K562 (cell line): Measurements from ENCODE around the gene LRRFIP2. TPM values are rescaled to one million over a fixed set of nuclear protein-coding genes. Genes with fewer than 3 reads are reported as not detected.

Source experiments
- ATAC-seq: fragments of 200-7000 bp; cut with Tn5 transposase; 3 replicates; pipeline ENCODE4 v1.9.1; 2020; ENCODE audit warnings: moderate library complexity
- BruUV-seq: library from RNA; stranded (reverse); fragments of 400-500 nt; replicated peaks from 2 replicates; lab custom pipeline; 2021; lab: Mats Ljungman, UMichigan
- CTCF ChIA-PET: fragments of 300-600 bp; formaldehyde crosslinking; extraction: SDS; loops from one replicate; lab custom pipeline; 2021; ENCODE audit warnings: low intra/inter-chr PET ratio; lab: Yijun Ruan, JAX
- POLR2A ChIA-PET: fragments of 300-600, 350-650 bp; sonication (Branson Sonifier 250); formaldehyde crosslinking; extraction: SDS; loops from one replicate; lab custom pipeline; 2021; ENCODE audit warnings: antibody characterized with exemption, inconsistent platforms; lab: Yijun Ruan, JAX
- DNase-seq, 4 experiments: peaks; one replicate each; pipeline versions ENCODE4 v3.0.0 to v3.0.0-alpha.2; 2011 to 2018; ENCODE audit warnings: low spot score in 3 of 4, mixed read lengths in 3 of 4; ENCODE audit errors: extremely low read depth in 1 of 4
- FAIRE-seq: peaks from 2 replicates; lab custom pipeline; 2011; peaks lifted over from hg19 to GRCh38; lab: Jason Lieb, UNC
- H2AFZ ChIP-seq: 2 replicates; pipeline ENCODE4 v1.6.0; 2011; ENCODE audit warnings: low read depth, low read length, control low read depth, inconsistent platforms
- H3K27ac ChIP-seq: fragments of 200-600 bp; 3 replicates; pipeline ENCODE4 v1.8.0; 2011; ENCODE audit warnings: low read depth, mild to moderate bottlenecking, control low read depth, inconsistent platforms, low read length, moderate library complexity, mixed read lengths; ENCODE audit errors: extremely low read depth
- H3K27me3 ChIP-seq, 2 experiments: fragments of 300-600 bp in 1 of 2; 2 replicates in 1 of 2; 3 replicates in 1 of 2; pipeline versions ENCODE4 v1.6.0 to v1.8.0; 2011; ENCODE audit warnings: inconsistent platforms in 2 of 2, low read length in 2 of 2, mild to moderate bottlenecking in 1 of 2, mixed read lengths in 1 of 2, moderate library complexity in 1 of 2; ENCODE audit not compliant: control insufficient read depth in 2 of 2, insufficient read depth in 2 of 2
- H3K36me3 ChIP-seq: fragments of 300-600 bp; 3 replicates; pipeline ENCODE4 v1.8.0; 2011; ENCODE audit warnings: mild to moderate bottlenecking, low read length, inconsistent platforms; ENCODE audit not compliant: control insufficient read depth, insufficient read depth
- H3K4me1 ChIP-seq, 2 experiments: fragments of 200-600 bp in 1 of 2; replicated peaks in 1 of 2; 2 replicates in 1 of 2; 3 replicates in 1 of 2; pipeline versions ENCODE4 v1.5.1 to v1.8.0; 2011; ENCODE audit warnings: inconsistent platforms in 2 of 2, low read length in 2 of 2, mild to moderate bottlenecking in 1 of 2, mixed read lengths in 1 of 2, moderate library complexity in 1 of 2; ENCODE audit not compliant: control insufficient read depth in 2 of 2, insufficient read depth in 2 of 2
- H3K4me2 ChIP-seq: 2 replicates; pipeline ENCODE4 v1.6.1; 2011; ENCODE audit warnings: low read length, control low read depth, inconsistent platforms, mixed read lengths; ENCODE audit not compliant: insufficient read depth
- H3K4me3 ChIP-seq: fragments of 200-600 bp; sonication (generic), shearing (Covaris generic); 2 replicates; pipeline ENCODE4 v1.5.1; 2016; ENCODE audit warnings: control low read depth, inconsistent platforms
- H3K79me2 ChIP-seq: fragments of 200-600 bp; 3 replicates; pipeline ENCODE4 v1.8.0; 2011; ENCODE audit warnings: low read length, inconsistent platforms; ENCODE audit not compliant: control insufficient read depth, insufficient read depth
- H3K9ac ChIP-seq, 2 experiments: 2 replicates each; pipeline versions ENCODE4 v1.6.0 to v1.6.1; 2011; ENCODE audit warnings: low read depth in 2 of 2, low read length in 2 of 2, control low read depth in 1 of 2, inconsistent platforms in 1 of 2, mild to moderate bottlenecking in 1 of 2, mixed read lengths in 1 of 2; ENCODE audit not compliant: insufficient read depth in 1 of 2
- H3K9me1 ChIP-seq: one replicate; pipeline ENCODE4 v1.6.0; 2011; ENCODE audit warnings: inconsistent platforms, mild to moderate bottlenecking, low read length, moderate library complexity; ENCODE audit not compliant: control insufficient read depth, insufficient read depth
- H3K9me3 ChIP-seq: replicated peaks from 2 replicates; pipeline ENCODE4 v1.5.1; 2011; ENCODE audit warnings: low read depth, low read length, inconsistent platforms; ENCODE audit not compliant: control insufficient read depth, insufficient read depth
- H4K20me1 ChIP-seq: replicated peaks from 2 replicates; pipeline ENCODE4 v1.6.1; 2011; ENCODE audit warnings: low read length, inconsistent platforms, mixed read lengths; ENCODE audit not compliant: control insufficient read depth, insufficient read depth
- FOXA3 ChIP-seq, 2 experiments: fragments of 450-650 bp in 1 of 2; sonication (generic) in 1 of 2; formaldehyde crosslinking; IDR thresholded peaks in 1 of 2; conservative IDR thresholded peaks in 1 of 2; 2 replicates each; pipeline versions ENCODE4 v1.4.0 to v1.8.0; 2020 to 2022; ENCODE audit warnings: mild to moderate bottlenecking in 2 of 2, missing genetic modification reagents in 1 of 2
- FOXJ3 ChIP-seq: sonication (generic); formaldehyde crosslinking; IDR thresholded peaks from 2 replicates; pipeline ENCODE4 v1.4.0; 2020; ENCODE audit warnings: mild to moderate bottlenecking, missing genetic modification reagents
- MECOM ChIP-seq: fragments of 250-450 bp; sonication (Bioruptor Pico); IDR thresholded peaks from 2 replicates; pipeline ENCODE4 v1.8.0; 2022; ENCODE audit warnings: inconsistent platforms
- POLR2AphosphoS2 ChIP-seq: IDR thresholded peaks from 2 replicates; pipeline ENCODE4 v1.6.1; 2012; ENCODE audit warnings: low read length, improper control_type of control experiment
- RBM39 ChIP-seq: fragments of 200-400 bp; formaldehyde crosslinking; optimal IDR thresholded peaks from 2 replicates; pipeline ENCODE3; 2018; ENCODE audit warnings: low read depth, low read length
- SETDB1 ChIP-seq: IDR thresholded peaks from one replicate; pipeline ENCODE4 v1.6.1; 2012; ENCODE audit warnings: low read length, control low read depth, inconsistent platforms
- WGBS: fragments of 100-300 bp; shearing (Covaris generic); methylation state at CpG from one replicate; pipeline ENCODE4 v1.1.6; 2016; ENCODE audit warnings: low coverage, mixed read lengths; ENCODE audit not compliant: insufficient coverage; ENCODE audit errors: missing lambda C conversion rate; 5-methylcytosine and 5-hydroxymethylcytosine counted together
- in situ Hi-C: fragments of 300-500 bp; cut with MboI; formaldehyde crosslinking; loops from 4 replicates; pipeline ENCODE4 v1.15.0; 2018; ENCODE audit warnings: inconsistent platforms, mixed read lengths
- intact Hi-C: fragments of 100-400 bp; cut with micrococcal nuclease; formaldehyde crosslinking; loops from 2 replicates; pipeline ENCODE4 v1.14.2; 2022
- polyA plus RNA-seq, 8 experiments: library from polyadenylated mRNA; depleted of rRNA in 4 of 8; stranded (reverse) in 5 of 8; unstranded in 3 of 8; fragments of >200 nt; fragmentation: Nextera tagmentation in 2 of 8; fragmentation: Illumina TruSeq in 1 of 8; extraction: Ambion mirVana in 2 of 8; extraction: Trizol in 1 of 8; gene quantifications; 2 replicates each; pipeline versions ENCODE4 v1.2.1 to v1.2.3, GENCODE V29; 2011 to 2014; ENCODE audit warnings: inconsistent platforms in 1 of 8, missing spikeins in 1 of 8
- total RNA-seq, 7 experiments: library from RNA; depleted of rRNA in 6 of 7; stranded (reverse); fragments of >200 nt in 6 of 7; fragmentation: Illumina TruSeq in 2 of 7; extraction: Trizol in 2 of 7; gene quantifications; 2 replicates each; pipeline versions ENCODE4 v1.2.1 to v1.2.3, GENCODE V29; 2011 to 2021; ENCODE audit warnings: low replicate concordance in 1 of 7
- TF ChIP-seq, protein P1 (sequence below): fragments of 450-650 bp; formaldehyde crosslinking; conservative IDR thresholded peaks from 2 replicates; pipeline ENCODE4 v1.4.0; 2022; ENCODE audit warnings: mild to moderate bottlenecking, missing genetic modification characterization
- TF ChIP-seq, protein P2 (sequence below), 2 experiments: IDR thresholded peaks; 2 replicates each; pipeline ENCODE4 v1.6.1; 2011; ENCODE audit warnings: borderline replicate concordance in 1 of 2, control low read depth in 1 of 2, low read depth in 1 of 2, low read length in 1 of 2, mild to moderate bottlenecking in 1 of 2, mixed read lengths in 1 of 2, moderate library complexity in 1 of 2; ENCODE audit not compliant: insufficient read depth in 1 of 2, insufficient read length in 1 of 2, poor library complexity in 1 of 2, severe bottlenecking in 1 of 2; ENCODE audit errors: extremely low read depth in 1 of 2
- TF ChIP-seq, protein P3 (sequence below): fragments of 250-450 bp; sonication (Bioruptor Pico); IDR thresholded peaks from 2 replicates; pipeline ENCODE4 v1.4.0; 2020

Gene LRRFIP2
- total and polyA plus RNA-seq, 9 of the 15 experiments (the other 6 are each of a cell fraction or from before 2014, with no cell fraction given), result 9.9 to 53.9 (median 42.7) TPM

GRCh38 chr3:37198547-37198946 is 24.2 kb upstream of the LRRFIP2 start:
- POLR2A ChIA-PET, result no interaction called here
- FAIRE-seq, result no peak
- no peak overlapping the region for H3K4me2 ChIP-seq

More at GRCh38 chr3:37198547-37198946, 24.2 kb upstream of the LRRFIP2 start:
- H4K20me1 ChIP-seq, result no peaks in the 10 kb centered on the region
- H3K9me1 ChIP-seq, result no peaks in the 10 kb centered on the region
- no peaks in the 10 kb centered on the region for H3K4me1 ChIP-seq
- H3K36me3 ChIP-seq, result no peaks in the 10 kb centered on the region
- DNase-seq (no peak), ATAC-seq (no peak)
- no peaks in the 10 kb centered on the region for H3K9me3 ChIP-seq
- H3K79me2 ChIP-seq, result no peaks in the 10 kb centered on the region
- in situ Hi-C loops (no loop called here), intact Hi-C loops (no loop called here)
- CTCF ChIA-PET, result no interaction called here
- TF ChIP-seq, protein P1, sequence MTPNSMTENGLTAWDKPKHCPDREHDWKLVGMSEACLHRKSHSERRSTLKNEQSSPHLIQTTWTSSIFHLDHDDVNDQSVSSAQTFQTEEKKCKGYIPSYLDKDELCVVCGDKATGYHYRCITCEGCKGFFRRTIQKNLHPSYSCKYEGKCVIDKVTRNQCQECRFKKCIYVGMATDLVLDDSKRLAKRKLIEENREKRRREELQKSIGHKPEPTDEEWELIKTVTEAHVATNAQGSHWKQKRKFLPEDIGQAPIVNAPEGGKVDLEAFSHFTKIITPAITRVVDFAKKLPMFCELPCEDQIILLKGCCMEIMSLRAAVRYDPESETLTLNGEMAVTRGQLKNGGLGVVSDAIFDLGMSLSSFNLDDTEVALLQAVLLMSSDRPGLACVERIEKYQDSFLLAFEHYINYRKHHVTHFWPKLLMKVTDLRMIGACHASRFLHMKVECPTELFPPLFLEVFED (CRISPR knock-in tag), result no peak
- no peak for TF ChIP-seq FOXJ3 (CRISPR knock-in tag)
- TF ChIP-seq MECOM (CRISPR knock-in tag), result no peak
- TF ChIP-seq, protein P2, sequence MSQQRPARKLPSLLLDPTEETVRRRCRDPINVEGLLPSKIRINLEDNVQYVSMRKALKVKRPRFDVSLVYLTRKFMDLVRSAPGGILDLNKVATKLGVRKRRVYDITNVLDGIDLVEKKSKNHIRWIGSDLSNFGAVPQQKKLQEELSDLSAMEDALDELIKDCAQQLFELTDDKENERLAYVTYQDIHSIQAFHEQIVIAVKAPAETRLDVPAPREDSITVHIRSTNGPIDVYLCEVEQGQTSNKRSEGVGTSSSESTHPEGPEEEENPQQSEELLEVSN (IDR thresholded peaks at IDR 0.05; ENCODE audit: borderline replicate concordance in 1 of 2, extremely low read depth in 1 of 2, insufficient read depth in 1 of 2, insufficient read length in 1 of 2, low read depth in 1 of 2, low read length in 1 of 2, poor library complexity in 1 of 2, severe bottlenecking in 1 of 2), result no peak
- TF ChIP-seq POLR2AphosphoS2, result no peak
- TF ChIP-seq SETDB1, result no peak
- TF ChIP-seq FOXA3 (CRISPR knock-in tag; conservative IDR thresholded peaks at IDR 0.05 in 1 of 2, IDR thresholded peaks at IDR 0.05 in 1 of 2), result no peak
- no peak for TF ChIP-seq RBM39
- TF ChIP-seq, protein P3, sequence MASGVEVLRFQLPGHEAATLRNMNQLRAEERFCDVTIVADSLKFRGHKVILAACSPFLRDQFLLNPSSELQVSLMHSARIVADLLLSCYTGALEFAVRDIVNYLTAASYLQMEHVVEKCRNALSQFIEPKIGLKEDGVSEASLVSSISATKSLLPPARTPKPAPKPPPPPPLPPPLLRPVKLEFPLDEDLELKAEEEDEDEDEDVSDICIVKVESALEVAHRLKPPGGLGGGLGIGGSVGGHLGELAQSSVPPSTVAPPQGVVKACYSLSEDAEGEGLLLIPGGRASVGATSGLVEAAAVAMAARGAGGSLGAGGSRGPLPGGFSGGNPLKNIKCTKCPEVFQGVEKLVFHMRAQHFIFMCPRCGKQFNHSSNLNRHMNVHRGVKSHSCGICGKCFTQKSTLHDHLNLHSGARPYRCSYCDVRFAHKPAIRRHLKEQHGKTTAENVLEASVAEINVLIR, result no peak
- no peak overlapping the region for H3K9ac ChIP-seq
- WGBS, result 24% methylated on average over 2 of the region's 2 CpGs
- peaks cover 0 to 4% of the 10 kb centered on the region in 2 experiments; a peak in 1 of 5 replicates for H3K27me3 ChIP-seq
- no TSS peak for BruUV-seq
- H2AFZ ChIP-seq, result no peak overlapping the region
- no peak overlapping the region for H3K27ac ChIP-seq
- H3K4me3 ChIP-seq, result no peak overlapping the region
